NCI-H526 (cell line): Measurements from ENCODE around the gene GALT.
"Not testable (repeated sequence)": the region's sequence is repeated elsewhere in the genome, so short reads cannot be mapped to it uniquely, and the experiment has no call there.

Experiments
- DNase-seq, 2 experiments: peaks; one replicate each; lab custom pipeline; 2025; lab: John Stamatoyannopoulos, UW

GALT gene

DNA sequence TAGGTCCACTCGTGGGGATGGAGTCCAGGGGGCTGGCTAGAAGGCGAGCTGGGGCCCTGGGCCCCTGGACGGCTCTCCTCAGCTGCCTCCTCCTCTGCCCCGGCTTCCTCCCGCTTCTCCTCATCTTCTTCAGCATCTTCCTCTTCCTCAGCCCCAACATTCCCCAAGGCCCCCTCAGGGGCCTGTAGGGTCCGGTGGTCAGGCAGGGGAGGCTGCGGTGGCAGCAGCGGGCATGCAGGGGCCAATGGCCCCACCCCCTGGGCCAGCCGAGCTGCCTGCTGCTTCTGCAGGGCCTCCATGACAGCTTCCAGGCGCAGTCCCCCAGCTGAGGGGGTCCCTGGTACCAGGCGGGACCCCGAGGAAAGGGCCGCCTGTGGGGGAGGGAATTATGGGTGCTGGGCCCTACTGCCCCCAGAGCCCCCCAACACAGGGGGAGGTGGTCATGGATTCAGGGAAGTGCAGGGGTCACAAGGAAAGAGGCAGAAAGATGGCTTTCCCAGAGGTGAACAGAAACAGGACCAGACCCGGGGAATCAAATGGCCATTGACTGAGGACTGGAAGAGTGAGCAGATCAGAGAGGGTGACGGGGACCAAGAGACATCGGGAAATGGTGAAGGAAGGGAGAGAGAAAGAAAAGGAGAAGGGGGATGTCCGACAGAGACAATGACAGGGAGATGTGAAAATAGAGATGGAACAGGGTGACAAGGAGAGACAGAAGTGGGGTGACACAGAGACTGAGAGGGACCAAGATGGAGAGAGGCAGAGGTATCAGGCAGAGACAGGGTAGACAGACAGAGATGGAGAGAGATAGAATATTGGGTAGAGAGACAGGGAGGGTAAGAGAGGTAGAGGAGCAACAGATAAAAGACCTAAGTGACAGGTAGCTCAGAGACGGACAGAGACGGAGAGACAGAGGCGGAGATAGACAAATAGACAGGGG, 18.5 kb upstream of the GALT start:
- DNase-seq, result no peak

GRCh38 chr9:34628656-34629490, 17.6 kb upstream of the GALT start, which contains the start of gene ARID3C:
ARID3C (minus strand) TSS chr9:34629066; CDS start chr9:34628014, 1,052 bp downstream.
- DNase-seq, result peak in 1 of 2 experiments; percentile 81

- peak in 1 of 2 experiments; percentile 39 for DNase-seq
These were observed 17.0 kb upstream of the GALT start for GRCh38 chr9:34629491-34629808.

DNA sequence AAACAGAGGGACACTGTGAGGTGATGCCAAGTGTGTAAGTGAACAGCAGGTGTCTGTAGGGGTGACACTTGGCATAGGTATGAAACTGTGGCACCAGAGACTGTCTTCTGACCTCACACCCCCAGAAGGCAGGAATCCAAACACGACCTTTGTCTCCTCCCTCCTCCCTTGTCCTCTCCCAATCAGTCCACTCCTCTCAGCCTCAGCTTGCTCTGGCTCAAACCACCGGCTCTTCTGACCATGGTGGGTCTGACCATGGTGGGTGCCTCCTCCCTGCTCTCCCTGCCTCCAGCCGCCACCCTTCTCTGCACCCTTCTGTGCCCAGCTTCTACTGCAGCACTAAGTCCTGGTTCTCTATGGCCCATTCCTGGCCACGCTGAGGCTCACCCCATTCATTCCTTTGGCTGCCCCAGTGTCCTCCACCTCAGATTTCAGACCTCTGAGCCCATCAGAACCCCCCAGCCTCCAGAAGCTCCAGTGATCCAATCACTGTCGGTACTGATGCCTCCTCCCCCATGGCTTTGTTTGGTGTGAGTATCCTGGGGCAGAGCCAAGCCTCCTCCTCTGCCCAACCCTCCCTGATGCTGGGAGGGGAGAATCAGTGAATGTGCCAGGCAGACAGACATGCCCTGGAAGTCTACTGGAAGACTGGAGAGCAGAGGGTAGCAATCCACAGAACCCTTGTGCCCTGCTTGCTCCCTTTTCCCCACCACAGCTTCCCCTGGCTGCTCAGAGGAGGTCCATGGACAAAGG, 15.9 kb upstream of the GALT start:
- DNase-seq, result no peak

DNA sequence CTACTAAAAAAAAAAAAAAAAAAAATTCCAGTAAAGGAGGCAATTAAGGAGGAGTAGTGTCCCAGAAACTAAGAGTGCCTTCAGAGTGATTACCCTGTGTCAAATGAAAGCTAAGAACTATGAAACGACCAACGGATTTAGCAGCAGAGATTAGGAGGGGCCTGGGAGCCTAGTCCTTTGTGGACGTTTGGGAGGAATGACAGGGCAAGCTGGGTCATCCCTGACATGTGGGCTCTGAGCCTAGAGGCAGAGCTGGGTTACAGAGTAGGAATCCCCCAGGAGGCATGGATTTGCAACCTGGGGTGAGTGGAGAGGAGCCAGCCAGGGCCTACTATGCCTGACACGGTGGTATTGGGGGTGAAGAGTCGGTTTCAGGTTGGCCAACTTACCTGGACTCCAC, 13.3 kb upstream of the GALT start:
- no peak for DNase-seq

- DNase-seq, result peak; percentile 48 to 62
These were observed 12.5 kb upstream of the GALT start for GRCh38 chr9:34633851-34634550.

DNA sequence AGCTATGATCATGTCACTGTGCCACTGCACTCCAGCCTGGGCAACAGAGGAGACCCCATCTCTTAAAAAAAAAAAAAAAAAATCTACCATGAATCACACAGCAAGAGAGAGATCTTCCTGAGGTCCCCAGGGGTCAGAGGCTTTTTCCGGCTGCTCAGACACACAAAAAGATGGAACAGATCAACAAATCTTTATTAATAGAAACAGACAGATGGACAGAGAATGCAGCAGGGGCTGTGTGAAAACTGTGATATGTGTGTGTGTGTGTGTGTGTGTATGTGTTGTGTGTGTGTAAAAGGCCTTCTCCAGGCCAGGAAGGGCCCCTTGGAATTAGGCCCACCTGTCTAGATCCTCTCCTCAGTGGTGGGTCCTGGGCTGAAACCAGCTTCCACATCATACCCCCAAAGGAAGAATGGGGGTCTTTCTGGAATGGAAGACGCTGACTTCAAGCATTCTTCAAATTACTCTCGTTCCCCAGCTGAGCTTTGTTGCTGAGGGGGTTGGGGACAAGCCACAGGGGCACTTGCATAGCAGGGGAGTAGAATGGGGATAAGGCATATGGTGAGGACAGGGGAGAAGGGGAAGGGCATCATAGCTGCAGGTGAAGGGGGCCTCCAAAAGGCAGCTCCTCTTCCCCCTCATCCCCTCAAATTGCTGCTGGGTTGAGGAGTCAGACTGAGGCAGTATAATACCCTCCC, 11.8 kb upstream of the GALT start:
- no peak for DNase-seq

GRCh38 chr9:34635556-34635955, 10.9 kb upstream of the GALT start:
- DNase-seq, result no peak

- no peak for DNase-seq
These were observed 9.6 kb upstream of the GALT start for GRCh38 chr9:34636791-34637355.

DNA sequence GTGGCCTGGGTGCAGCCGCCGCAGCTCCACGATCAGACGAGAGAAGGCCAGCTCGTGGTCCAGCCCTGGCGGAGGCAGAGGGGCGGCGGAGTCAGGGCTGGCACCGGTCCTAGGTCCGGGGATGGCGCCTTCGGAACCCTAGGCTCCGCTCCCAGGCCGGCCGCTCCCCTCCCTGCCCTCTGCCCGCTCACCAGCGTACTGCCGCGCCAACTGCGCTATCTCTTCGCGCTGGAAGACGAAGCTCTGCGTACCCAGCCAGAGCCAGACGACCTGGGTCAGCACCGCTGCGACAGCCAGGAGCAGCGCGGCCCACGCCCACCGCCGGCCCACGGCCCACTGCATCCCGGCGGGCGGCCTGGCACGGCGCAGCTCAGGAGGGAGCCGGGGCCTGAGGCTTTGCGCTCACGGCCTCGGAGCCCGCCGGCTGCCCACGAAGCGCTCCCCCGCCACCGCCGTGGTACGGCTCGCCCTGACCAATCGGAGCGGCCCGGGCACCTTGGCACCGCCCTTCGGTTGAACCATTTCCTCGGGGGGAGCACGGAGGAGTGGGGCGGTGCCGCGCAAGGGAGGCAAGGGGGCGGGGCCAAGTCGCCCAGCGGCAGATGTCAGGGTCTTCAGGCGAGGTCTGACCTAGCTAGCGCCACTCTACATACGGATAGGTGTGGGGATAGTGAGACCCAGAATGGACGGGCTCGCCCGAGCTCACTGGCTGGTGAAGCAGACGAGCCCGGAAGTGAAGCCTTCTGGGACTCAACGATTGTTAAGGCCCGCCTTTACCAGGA, 8.9 kb upstream of the GALT start, which contains the start of gene SIGMAR1:
TSS of gene SIGMAR1 (minus strand) at position 432 of the 782 bp plus-strand sequence. CDS start at position 342, 90 bp downstream.
- DNase-seq, result peak; percentile 72 to 95

- DNase-seq, result no peak
These were observed 8.4 kb upstream of the GALT start for GRCh38 chr9:34638138-34638445.

DNA sequence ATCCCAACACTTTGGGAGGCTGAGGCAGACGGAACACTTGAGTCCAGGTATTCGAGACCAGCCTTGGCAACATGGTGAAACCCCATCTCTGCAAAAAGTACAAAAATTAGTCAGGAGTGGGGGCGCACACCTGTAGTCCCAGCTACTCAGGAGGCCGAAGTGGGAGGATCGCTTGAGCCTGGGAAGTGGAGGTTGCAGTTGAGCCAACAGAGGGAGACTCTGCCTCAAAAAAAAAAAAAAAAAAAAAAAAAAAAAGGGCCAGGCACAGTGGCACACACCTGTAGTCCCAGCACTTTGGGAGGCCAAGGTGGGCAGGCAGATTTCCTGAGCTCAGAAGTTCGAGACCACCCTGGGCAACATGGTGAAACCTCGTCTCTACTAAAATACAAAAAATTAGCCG, 7.2 kb upstream of the GALT start:
- not testable (repeated sequence) for DNase-seq

GRCh38 chr9:34642679-34643078, 3.8 kb upstream of the GALT start:
- no peak for DNase-seq

DNA sequence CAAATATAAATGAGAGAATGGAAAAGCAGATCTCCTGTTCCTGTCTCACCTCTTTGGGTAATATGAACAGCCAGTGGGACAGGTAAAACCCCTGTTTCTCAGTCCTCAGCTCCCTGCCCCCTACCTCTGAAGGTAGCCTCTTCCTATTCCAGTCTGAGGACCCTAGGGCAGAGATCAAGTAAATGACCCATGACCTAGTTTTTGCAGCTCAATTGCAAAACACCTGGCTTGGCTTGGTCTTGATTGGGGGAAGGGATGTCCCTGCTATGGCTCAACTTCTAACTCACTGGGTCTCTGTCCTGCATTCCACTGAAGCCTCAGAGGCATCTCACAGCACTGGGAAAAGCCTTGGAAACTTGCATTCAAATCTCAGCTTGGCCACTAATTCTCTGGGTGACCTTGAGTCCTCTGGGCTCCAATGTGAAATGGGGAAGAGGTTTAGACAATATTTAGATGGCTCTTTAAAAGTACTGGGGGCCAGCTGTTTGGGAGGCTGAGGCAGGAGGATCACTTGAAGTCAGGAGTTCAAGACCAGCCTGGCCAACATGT, 1.6 kb upstream of the GALT start:
- DNase-seq, result no peak

DNA sequence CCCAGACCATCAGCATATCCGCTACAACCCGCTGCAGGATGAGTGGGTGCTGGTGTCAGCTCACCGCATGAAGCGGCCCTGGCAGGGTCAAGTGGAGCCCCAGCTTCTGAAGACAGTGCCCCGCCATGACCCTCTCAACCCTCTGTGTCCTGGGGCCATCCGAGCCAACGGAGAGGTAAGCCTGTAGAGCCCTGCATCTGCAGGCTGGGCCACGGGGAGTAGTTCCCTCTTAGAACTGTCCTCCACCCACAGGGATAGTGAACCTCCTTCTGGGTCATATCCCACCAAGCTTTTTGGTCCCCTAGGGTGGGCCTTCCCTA, 569 bp downstream of the GALT start:
- no peak for DNase-seq

- DNase-seq, result no peak
These were observed 1.2 kb downstream of the GALT start for GRCh38 chr9:34647651-34648050.

GRCh38 chr9:34648673-34649072, 2.2 kb downstream of the GALT start:
- no peak for DNase-seq

DNA sequence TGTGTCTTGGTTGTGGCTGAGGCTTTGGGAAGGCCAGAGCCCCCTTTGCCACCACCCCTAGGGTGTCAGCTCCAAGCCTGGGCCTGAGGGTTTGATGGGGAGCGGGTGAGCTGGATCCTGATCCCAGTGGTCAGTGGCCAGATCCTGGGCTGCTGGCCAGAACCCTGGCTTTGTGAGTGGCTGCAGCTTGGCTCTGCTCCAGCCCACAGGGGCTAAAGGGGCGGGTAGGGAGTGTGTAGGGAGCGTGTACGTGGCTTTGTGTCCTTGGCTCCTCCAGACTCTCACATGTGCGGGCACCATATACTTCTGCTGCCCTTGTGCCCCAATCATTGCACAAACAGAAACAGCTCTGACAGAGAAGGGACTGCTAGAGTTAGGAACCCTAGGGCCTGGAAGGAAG, 4.3 kb downstream of the GALT start:
- no peak for DNase-seq

DNA sequence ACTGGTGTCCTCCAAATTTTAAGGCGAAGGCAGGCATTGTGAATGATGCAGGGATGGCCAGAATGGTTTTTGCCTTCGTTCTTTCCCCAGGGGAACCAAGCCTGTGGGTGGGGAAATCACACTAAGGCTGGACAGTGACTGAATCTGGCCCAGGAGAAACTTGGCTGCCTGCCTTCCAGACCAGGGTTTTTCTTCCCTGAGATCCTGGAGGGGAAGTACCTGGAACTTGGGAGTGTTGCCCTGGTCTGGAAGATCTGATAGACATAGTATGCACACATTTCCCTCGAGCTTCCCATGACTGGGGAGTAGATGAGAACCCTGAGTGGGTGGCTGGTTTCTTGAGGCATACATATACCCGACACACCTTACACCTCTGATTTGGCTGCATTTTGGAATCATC, 4.8 kb downstream of the GALT start:
- no peak for DNase-seq
